Lower leg skin (tissue), 4 donors: Measurements from ENCODE around the gene LRRC8B. TPM values are rescaled to one million over a fixed set of nuclear protein-coding genes. Genes with fewer than 3 reads are reported as not detected.

Experiments
- DNase-seq, 2 donors: peaks; one replicate each; pipeline ENCODE4 v3.0.0-alpha.2; 2019; ENCODE audit warnings: low spot score in 2 of 2
- H3K4me3 ChIP-seq: fragments of 200-600 bp; sonication (generic); 2 replicates; pipeline ENCODE4 v1.5.1; 2017; ENCODE audit warnings: mild to moderate bottlenecking, low read depth; ENCODE audit not compliant: poor library complexity, severe bottlenecking
- POLR2A ChIP-seq, 2 donors: fragments of 450-650 bp; IDR thresholded peaks; one replicate each; pipeline ENCODE4 v1.6.1; 2016 to 2017; ENCODE audit warnings: antibody characterized with exemption in 2 of 2, mild to moderate bottlenecking in 1 of 2, moderate library complexity in 1 of 2
- WGBS, 2 donors: methylation state at CpG; one replicate each; pipeline ENCODE4 v1.1.5; 2018; 5-methylcytosine and 5-hydroxymethylcytosine counted together
- intact Hi-C: fragments of 100-400 bp; cut with DNase I; formaldehyde crosslinking; loops from one replicate; pipeline ENCODE4 v1.15.0; 2023; ENCODE audit warnings: low total_unique reads
- total RNA-seq, 4 donors: library from RNA; depleted of rRNA; stranded (reverse); fragments of >200 nt; gene quantifications; one replicate each; pipeline ENCODE4 v1.1.0, GENCODE V29; 2016
- TF ChIP-seq, protein P1 (sequence below), 3 donors: fragments of 450-650 bp; IDR thresholded peaks; one replicate each; pipeline ENCODE4 v1.5.1; 2016; ENCODE audit warnings: antibody characterized with exemption in 3 of 3, mild to moderate bottlenecking in 3 of 3, moderate library complexity in 2 of 3

LRRC8B gene
- total RNA-seq, 4 donors from 2014 or later, result 12.2 to 26.2 (median 13.1) TPM

DNA sequence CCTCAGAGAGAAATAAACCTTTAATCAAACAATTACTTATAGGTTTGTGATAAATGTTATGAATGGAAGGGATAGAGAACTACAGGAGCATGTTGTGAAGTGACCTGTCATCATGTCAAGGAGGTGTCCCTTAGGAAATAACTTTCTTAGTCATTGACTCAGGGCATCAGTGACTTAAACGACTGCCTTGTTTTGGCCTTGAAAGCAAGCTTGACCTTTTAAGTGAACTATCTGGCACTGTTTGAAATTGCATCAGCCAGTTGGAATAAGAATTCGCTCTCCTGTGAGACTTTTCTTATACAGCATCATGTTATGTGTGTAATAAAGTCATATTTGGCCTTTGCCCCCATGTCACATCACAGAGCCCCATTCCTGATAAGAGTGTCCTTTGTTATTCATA lies 30.9 kb downstream of the LRRC8B start:
- no peak overlapping the region for H3K4me3 ChIP-seq
- DNase-seq, result no peak
- 50 to 65% methylated on average over 2 of the region's 2 CpGs for WGBS, 2 donors
- TF ChIP-seq, protein P1, sequence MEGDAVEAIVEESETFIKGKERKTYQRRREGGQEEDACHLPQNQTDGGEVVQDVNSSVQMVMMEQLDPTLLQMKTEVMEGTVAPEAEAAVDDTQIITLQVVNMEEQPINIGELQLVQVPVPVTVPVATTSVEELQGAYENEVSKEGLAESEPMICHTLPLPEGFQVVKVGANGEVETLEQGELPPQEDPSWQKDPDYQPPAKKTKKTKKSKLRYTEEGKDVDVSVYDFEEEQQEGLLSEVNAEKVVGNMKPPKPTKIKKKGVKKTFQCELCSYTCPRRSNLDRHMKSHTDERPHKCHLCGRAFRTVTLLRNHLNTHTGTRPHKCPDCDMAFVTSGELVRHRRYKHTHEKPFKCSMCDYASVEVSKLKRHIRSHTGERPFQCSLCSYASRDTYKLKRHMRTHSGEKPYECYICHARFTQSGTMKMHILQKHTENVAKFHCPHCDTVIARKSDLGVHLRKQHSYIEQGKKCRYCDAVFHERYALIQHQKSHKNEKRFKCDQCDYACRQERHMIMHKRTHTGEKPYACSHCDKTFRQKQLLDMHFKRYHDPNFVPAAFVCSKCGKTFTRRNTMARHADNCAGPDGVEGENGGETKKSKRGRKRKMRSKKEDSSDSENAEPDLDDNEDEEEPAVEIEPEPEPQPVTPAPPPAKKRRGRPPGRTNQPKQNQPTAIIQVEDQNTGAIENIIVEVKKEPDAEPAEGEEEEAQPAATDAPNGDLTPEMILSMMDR (IDR thresholded peaks at IDR 0.05), result no peak
- TF ChIP-seq POLR2A (IDR thresholded peaks at IDR 0.05), result no peak
- intact Hi-C loops, result no loop called here

DNA sequence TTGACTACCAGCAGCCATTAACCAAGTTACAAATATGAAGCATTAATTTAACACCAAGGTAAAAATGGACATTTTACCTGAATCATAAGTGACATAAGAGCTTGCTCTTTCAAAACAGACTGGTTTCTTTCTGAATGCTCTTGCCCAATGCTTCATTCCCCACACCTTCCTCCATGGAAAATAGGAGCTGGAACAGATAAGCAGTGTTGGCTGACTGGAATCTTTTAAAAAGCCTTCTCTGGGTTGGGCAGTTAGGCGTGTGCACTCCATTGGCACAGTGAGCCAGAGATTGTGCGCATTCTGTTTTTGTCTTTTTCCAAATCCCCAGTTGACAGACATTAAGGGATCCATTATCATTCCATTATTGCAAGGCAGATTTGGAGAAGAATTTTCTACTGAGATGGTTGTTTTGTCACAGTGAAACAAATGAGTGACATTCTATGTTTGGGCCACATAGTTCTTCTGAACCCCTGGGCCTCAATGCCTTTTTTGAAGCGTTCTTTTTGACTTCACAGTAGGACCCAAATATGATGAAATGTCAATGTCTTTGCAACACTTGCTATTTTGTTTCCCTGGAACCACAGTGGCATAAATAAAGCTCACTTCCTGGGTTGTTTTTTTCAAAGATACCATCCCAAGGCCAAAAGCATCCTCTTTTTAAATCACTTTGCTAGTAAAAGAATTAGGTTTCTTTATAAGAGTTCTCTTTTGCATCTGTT lies 32.3 kb downstream of the LRRC8B start:
- no peak overlapping the region for H3K4me3 ChIP-seq
- 48 to 59% methylated on average over 3 of the region's 3 CpGs for WGBS, 2 donors
- intact Hi-C loops, result no loop called here
- TF ChIP-seq POLR2A (IDR thresholded peaks at IDR 0.05), result no peak
- DNase-seq, result no peak

DNA sequence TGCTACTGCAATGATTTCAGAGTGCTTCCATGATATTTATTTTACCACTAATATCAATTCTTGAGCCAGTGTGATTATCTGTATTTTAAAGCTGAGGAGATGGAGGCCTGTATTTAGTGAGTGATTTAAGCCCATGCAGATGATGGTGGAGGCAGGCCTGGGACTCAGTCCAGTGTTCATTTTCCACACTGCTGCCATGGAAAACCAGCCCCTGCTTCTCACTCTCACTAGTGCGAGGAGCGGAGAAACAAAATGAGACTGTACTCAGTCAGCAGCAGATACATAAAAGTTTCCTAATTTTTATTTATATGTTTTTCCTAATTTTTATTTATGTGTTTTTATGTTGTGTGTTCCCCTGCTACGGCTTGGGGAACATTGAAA lies 32.8 kb downstream of the LRRC8B start:
- no peak overlapping the region for H3K4me3 ChIP-seq
- WGBS, 2 donors, result 94 to 98% methylated on average over 3 of the region's 3 CpGs
- no peak for DNase-seq
- intact Hi-C loops, result no loop called here
- TF ChIP-seq, protein P1 (IDR thresholded peaks at IDR 0.05), result no peak
- no peak for TF ChIP-seq POLR2A (IDR thresholded peaks at IDR 0.05)

DNA sequence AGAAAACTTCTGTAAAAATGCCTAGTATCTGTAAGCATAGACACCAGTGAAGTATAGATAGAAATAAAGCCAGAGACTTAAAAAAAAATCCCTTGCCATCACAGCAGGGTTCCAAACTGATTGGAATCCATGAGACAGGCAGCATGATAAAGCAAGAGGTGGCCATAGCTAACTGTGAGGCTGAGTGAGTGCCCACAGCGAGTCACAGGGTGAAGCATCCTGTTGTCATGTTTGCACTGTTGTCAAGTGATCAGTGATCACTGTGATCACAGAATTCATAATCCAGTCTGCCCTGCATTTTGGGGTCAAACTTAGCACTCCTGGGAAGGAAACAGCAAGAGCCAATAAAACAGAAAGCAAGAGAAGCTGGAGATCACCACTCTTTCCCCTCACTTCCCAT lies 33.3 kb downstream of the LRRC8B start:
- no peak for DNase-seq
- H3K4me3 ChIP-seq, result no peak overlapping the region
- WGBS, 2 donors, result 93 to 100% methylated on average over 1 of the region's 1 CpG
- TF ChIP-seq, protein P1 (IDR thresholded peaks at IDR 0.05), result no peak
- no peak for TF ChIP-seq POLR2A (IDR thresholded peaks at IDR 0.05)
- intact Hi-C loops, result no loop called here

DNA sequence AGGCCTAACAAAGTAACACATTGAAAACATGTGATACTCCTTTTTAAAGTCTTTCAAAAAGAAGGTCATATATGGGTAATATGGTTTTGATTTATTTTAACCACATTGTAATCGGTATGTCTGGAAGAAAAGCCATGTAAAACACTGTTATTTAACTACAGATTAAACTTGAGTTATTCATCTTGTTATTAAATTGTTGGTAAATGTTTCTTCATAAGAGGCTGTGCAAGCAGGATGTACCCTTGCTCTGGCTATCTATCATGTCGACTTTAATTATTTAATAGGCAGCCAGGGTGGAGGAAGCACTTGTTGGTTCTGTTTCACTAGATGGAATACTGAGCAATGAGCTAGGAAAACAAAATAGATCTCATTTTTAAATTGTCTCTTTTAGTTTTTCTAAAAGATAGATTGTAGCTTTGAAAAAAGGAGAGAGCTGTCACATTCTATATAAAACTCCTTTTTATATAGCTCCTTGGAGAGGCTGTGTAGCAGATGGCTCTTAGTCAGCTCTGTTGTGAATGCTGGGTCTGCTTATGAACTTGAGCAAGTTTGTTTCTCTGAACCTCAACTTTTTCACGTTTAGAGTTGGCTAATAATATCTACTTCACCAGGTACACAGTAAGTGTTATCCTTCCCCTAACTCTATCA lies 39.5 kb downstream of the LRRC8B start:
- no peak for DNase-seq
- WGBS, 2 donors, result 38 to 44% methylated on average over 3 of the region's 3 CpGs
- intact Hi-C loops, result no loop called here
- TF ChIP-seq, protein P1 (IDR thresholded peaks at IDR 0.05), result no peak
- no peak for TF ChIP-seq POLR2A (IDR thresholded peaks at IDR 0.05)
- H3K4me3 ChIP-seq, result no peak overlapping the region

DNA sequence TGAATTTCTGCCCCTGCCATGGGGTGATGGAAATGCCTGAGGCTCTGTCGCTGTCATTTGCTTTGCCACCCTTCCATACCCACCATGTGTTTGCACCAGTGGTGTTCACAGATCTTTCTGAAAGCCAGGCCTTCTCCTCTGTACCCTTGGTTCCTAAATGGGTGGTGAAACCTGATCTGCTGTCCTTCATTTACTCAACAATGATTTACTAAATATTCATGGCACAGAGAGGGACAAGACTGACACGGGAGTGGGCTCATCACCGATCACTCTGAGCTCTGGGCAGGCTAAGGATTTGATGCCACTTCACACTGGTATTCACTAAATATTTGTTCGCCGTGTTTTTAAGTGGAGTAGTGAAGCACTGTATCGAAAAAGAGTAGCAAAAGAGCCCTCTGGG lies 40.9 kb downstream of the LRRC8B start:
- H3K4me3 ChIP-seq, result no peak overlapping the region
- TF ChIP-seq, protein P1 (IDR thresholded peaks at IDR 0.05), result no peak
- no peak for TF ChIP-seq POLR2A (IDR thresholded peaks at IDR 0.05)
- no peak for DNase-seq
- intact Hi-C loops, result no loop called here
- 95 to 100% methylated on average over 6 of the region's 6 CpGs for WGBS, 2 donors
